Muscle layer of colon (tissue), 2 donors: ENCODE results near the gene VCAN.

Source experiments
- H3K27ac ChIP-seq: one replicate; pipeline ENCODE4 v1.7.0; 2013; ENCODE audit warnings: low read depth, mild to moderate bottlenecking, low read length, moderate library complexity
- H3K27me3 ChIP-seq, 2 donors: one replicate each; pipeline ENCODE4 v1.7.0; 2013; ENCODE audit warnings: low read length in 2 of 2, mild to moderate bottlenecking in 2 of 2; ENCODE audit not compliant: insufficient read depth in 2 of 2, control insufficient read depth in 1 of 2
- H3K36me3 ChIP-seq: one replicate; pipeline ENCODE4 v1.7.0; 2013; ENCODE audit warnings: mild to moderate bottlenecking, low read length; ENCODE audit not compliant: insufficient read depth
- H3K4me1 ChIP-seq: one replicate; pipeline ENCODE4 v1.7.0; 2013; ENCODE audit warnings: mild to moderate bottlenecking, low read length; ENCODE audit not compliant: insufficient read depth
- H3K4me3 ChIP-seq, 2 donors: one replicate each; pipeline ENCODE4 v1.7.0; 2013; ENCODE audit warnings: low read length in 2 of 2, low read depth in 1 of 2, mild to moderate bottlenecking in 1 of 2, moderate library complexity in 1 of 2
- H3K9ac ChIP-seq: one replicate; pipeline ENCODE4 v1.7.0; 2013; ENCODE audit warnings: low read length
- H3K9me3 ChIP-seq: one replicate; pipeline ENCODE4 v1.7.0; 2013; ENCODE audit warnings: mild to moderate bottlenecking, low read length
- donor health status: abdominal sarcoma.
- donor health status: Adenocarcinoma of cecum.

VCAN gene

GRCh38 chr5:83469075-83469474, 2.5 kb upstream of the VCAN start:
- Histone ChIP-seq H3K9me3 (no peaks in the 10 kb centered on the region), H3K27me3 (peaks cover 7 to 33% of the 10 kb centered on the region in 2 donors), H3K36me3 (no peaks in the 10 kb centered on the region), H3K27ac (no peak overlapping the region), H3K4me1 (peaks cover 4% of the 10 kb centered on the region), H3K4me3 (no peak overlapping the region), H3K9ac (no peak overlapping the region)

GRCh38 chr5:83470526-83471404, 779 bp upstream of the VCAN start:
- Histone ChIP-seq H3K4me3 (no peak overlapping the region), H3K9me3 (no peaks in the 10 kb centered on the region), H3K36me3 (no peaks in the 10 kb centered on the region), H3K4me1 (peaks cover 4% of the 10 kb centered on the region), H3K9ac (no peak overlapping the region), H3K27me3 (peaks cover 8 to 48% of the 10 kb centered on the region in 2 donors), H3K27ac (no peak overlapping the region)

- peak overlapping the region; percentile 68 for H3K27ac ChIP-seq
- peaks cover 4% of the 10 kb centered on the region for H3K4me1 ChIP-seq
- H3K36me3 ChIP-seq: no peaks in the 10 kb centered on the region
- H3K9ac ChIP-seq: no peak overlapping the region
- H3K9me3 ChIP-seq: no peaks in the 10 kb centered on the region
- peaks cover 16 to 48% of the 10 kb centered on the region in 2 donors for H3K27me3 ChIP-seq
- peak overlapping the region; percentile 61 to 62 for H3K4me3 ChIP-seq
Measured at GRCh38 chr5:83472213-83472507, 616 bp downstream of the VCAN start.

GRCh38 chr5:83472508-83473345, 1.2 kb downstream of the VCAN start:
- peaks cover 4% of the 10 kb centered on the region for H3K4me1 ChIP-seq
- H3K4me3 ChIP-seq: peak overlapping the region; percentile 61 to 62
- peak overlapping the region; percentile 68 for H3K27ac ChIP-seq
- no peaks in the 10 kb centered on the region for H3K9me3 ChIP-seq
- H3K9ac ChIP-seq: no peak overlapping the region
- peaks cover 16 to 48% of the 10 kb centered on the region in 2 donors for H3K27me3 ChIP-seq
- no peaks in the 10 kb centered on the region for H3K36me3 ChIP-seq

GRCh38 chr5:83473346-83474160, 2.0 kb downstream of the VCAN start:
- Histone ChIP-seq H3K9ac (no peak overlapping the region), H3K27ac (peak overlapping the region; percentile 68), H3K4me3 (peak overlapping the region; percentile 61 to 62), H3K4me1 (peaks cover 4% of the 10 kb centered on the region), H3K9me3 (no peaks in the 10 kb centered on the region), H3K27me3 (peaks cover 16 to 48% of the 10 kb centered on the region in 2 donors), H3K36me3 (no peaks in the 10 kb centered on the region)

- peak overlapping the region; percentile 61 to 62 for H3K4me3 ChIP-seq
- no peak overlapping the region for H3K9ac ChIP-seq
- H3K27me3 ChIP-seq: peaks cover 16 to 48% of the 10 kb centered on the region in 2 donors
- peaks cover 4% of the 10 kb centered on the region for H3K4me1 ChIP-seq
- no peaks in the 10 kb centered on the region for H3K9me3 ChIP-seq
- peak overlapping the region; percentile 52 for H3K27ac ChIP-seq
- no peaks in the 10 kb centered on the region for H3K36me3 ChIP-seq
Measured at GRCh38 chr5:83474161-83474796, 2.7 kb downstream of the VCAN start.

GRCh38 chr5:83474991-83475390, 3.4 kb downstream of the VCAN start:
- Histone ChIP-seq H3K27ac (peak overlapping the region; percentile 52), H3K27me3 (peaks cover 16 to 48% of the 10 kb centered on the region in 2 donors), H3K4me3 (no peak overlapping the region), H3K9me3 (no peaks in the 10 kb centered on the region), H3K9ac (no peak overlapping the region), H3K4me1 (peaks cover 4% of the 10 kb centered on the region), H3K36me3 (no peaks in the 10 kb centered on the region)

- Histone ChIP-seq H3K27me3 (peaks cover 16 to 48% of the 10 kb centered on the region in 2 donors), H3K9me3 (no peaks in the 10 kb centered on the region), H3K9ac (no peak overlapping the region), H3K4me3 (no peak overlapping the region), H3K36me3 (no peaks in the 10 kb centered on the region), H3K27ac (peak overlapping the region; percentile 52), H3K4me1 (peaks cover 4% of the 10 kb centered on the region)
Measured at GRCh38 chr5:83475391-83475863, 3.9 kb downstream of the VCAN start.

- H3K4me1 ChIP-seq: peaks cover 4% of the 10 kb centered on the region
- no peak overlapping the region for H3K4me3 ChIP-seq
- no peak overlapping the region for H3K27ac ChIP-seq
- H3K9ac ChIP-seq: no peak overlapping the region
- no peaks in the 10 kb centered on the region for H3K9me3 ChIP-seq
- no peaks in the 10 kb centered on the region for H3K36me3 ChIP-seq
- H3K27me3 ChIP-seq: peaks cover 16 to 41% of the 10 kb centered on the region in 2 donors
Measured at GRCh38 chr5:83475935-83476814, 4.6 kb downstream of the VCAN start.

GRCh38 chr5:83482961-83483360, 11.4 kb downstream of the VCAN start:
- Histone ChIP-seq H3K9ac (no peak overlapping the region), H3K36me3 (no peaks in the 10 kb centered on the region), H3K9me3 (no peaks in the 10 kb centered on the region), H3K4me1 (no peaks in the 10 kb centered on the region), H3K27ac (no peak overlapping the region), H3K27me3 (no peaks in the 10 kb centered on the region), H3K4me3 (no peak overlapping the region)
